Endothelial cell of umbilical vein (primary cell): Measurements from ENCODE around the gene SLC15A3. TPM values are rescaled to one million over a fixed set of nuclear protein-coding genes. Genes with fewer than 3 reads are reported as not detected.

Source experiments
- BruUV-seq: library from RNA; stranded (reverse); fragments of 400-500 nt; replicated peaks from 2 replicates; lab custom pipeline; 2021; lab: Mats Ljungman, UMichigan
- CTCF ChIA-PET: fragments of 300-600, 350-600 bp; sonication (Branson Sonifier 250); formaldehyde crosslinking; loops from one replicate; lab custom pipeline; 2021; ENCODE audit warnings: antibody characterized with exemption, inconsistent platforms; lab: Charles Lee
- POLR2A ChIA-PET: fragments of 300-600, 350-600 bp; sonication (Branson Sonifier 250); formaldehyde crosslinking; loops from one replicate; lab custom pipeline; 2021; ENCODE audit warnings: antibody characterized with exemption, inconsistent platforms; lab: Charles Lee
- DNase-seq: peaks from one replicate; pipeline ENCODE4 v3.0.0-alpha.2; 2011; ENCODE audit warnings: low read depth, low spot score
- FAIRE-seq: peaks from 2 replicates; lab custom pipeline; 2011; peaks lifted over from hg19 to GRCh38; lab: Jason Lieb, UNC
- H2AFZ ChIP-seq: 2 replicates; pipeline ENCODE4 v1.6.0; 2012; ENCODE audit warnings: low read depth, low read length, control low read depth, inconsistent platforms
- H3K27ac ChIP-seq: 2 replicates; pipeline ENCODE4 v1.5.1; 2011; ENCODE audit warnings: low read depth, mild to moderate bottlenecking, control low read depth, low read length, moderate library complexity; ENCODE audit not compliant: insufficient read depth
- H3K27me3 ChIP-seq, 2 experiments: 2 replicates each; pipeline versions ENCODE4 v1.6.0 to v1.6.1; 2011; ENCODE audit warnings: low read length in 2 of 2, mixed read lengths in 1 of 2; ENCODE audit not compliant: control insufficient read depth in 2 of 2, insufficient read depth in 2 of 2
- H3K36me3 ChIP-seq, 2 experiments: 2 replicates in 1 of 2; 3 replicates in 1 of 2; pipeline ENCODE4 v1.5.1; 2011; ENCODE audit warnings: low read length in 2 of 2, mild to moderate bottlenecking in 1 of 2, moderate library complexity in 1 of 2; ENCODE audit not compliant: control insufficient read depth in 2 of 2, insufficient read depth in 2 of 2; ENCODE audit errors: extremely low read depth in 1 of 2
- H3K4me1 ChIP-seq: 3 replicates; pipeline ENCODE4 v1.5.1; 2011; ENCODE audit warnings: mild to moderate bottlenecking, low read length; ENCODE audit not compliant: control insufficient read depth, insufficient read depth; ENCODE audit errors: extremely low read depth
- H3K4me2 ChIP-seq: 2 replicates; pipeline ENCODE4 v1.6.1; 2011; ENCODE audit warnings: low read length, control low read depth, mixed read lengths; ENCODE audit not compliant: insufficient read depth
- H3K4me3 ChIP-seq, 3 experiments: fragments of 200-600 bp in 1 of 3; sonication (generic), shearing (Covaris generic) in 1 of 3; replicated peaks in 1 of 3; 2 replicates each; pipeline ENCODE4 v1.5.1; 2011 to 2016; ENCODE audit warnings: control low read depth in 3 of 3, low read length in 3 of 3, mild to moderate bottlenecking in 2 of 3, inconsistent platforms in 1 of 3, low read depth in 1 of 3, moderate library complexity in 1 of 3; ENCODE audit not compliant: insufficient read depth in 1 of 3
- H3K79me2 ChIP-seq: 2 replicates; pipeline ENCODE4 v1.6.0; 2012; ENCODE audit warnings: low read length, inconsistent platforms; ENCODE audit not compliant: control insufficient read depth, insufficient read depth
- H3K9ac ChIP-seq: replicated peaks from 2 replicates; pipeline ENCODE3; 2011; ENCODE audit warnings: low read length, control low read depth; ENCODE audit not compliant: insufficient read depth; ENCODE audit errors: extremely low read depth
- H3K9me1 ChIP-seq: replicated peaks from 3 replicates; pipeline ENCODE4 v1.6.0; 2011; ENCODE audit warnings: mild to moderate bottlenecking, low read length; ENCODE audit not compliant: control insufficient read depth, insufficient read depth; ENCODE audit errors: extremely low read depth
- H3K9me3 ChIP-seq: replicated peaks from 2 replicates; pipeline ENCODE4 v1.5.1; 2012; ENCODE audit warnings: low read length, inconsistent platforms; ENCODE audit not compliant: control insufficient read depth, insufficient read depth
- H4K20me1 ChIP-seq: replicated peaks from 2 replicates; pipeline ENCODE3; 2011; ENCODE audit warnings: mild to moderate bottlenecking, low read length; ENCODE audit not compliant: control insufficient read depth, insufficient read depth; ENCODE audit errors: extremely low read depth
- EZH2 ChIP-seq: IDR thresholded peaks from 2 replicates; pipeline ENCODE4 v1.6.1; 2012; ENCODE audit warnings: borderline replicate concordance, low read depth, mild to moderate bottlenecking, moderate library complexity, low read length, inconsistent platforms; ENCODE audit not compliant: severe bottlenecking
- FOS ChIP-seq: IDR thresholded peaks from 2 replicates; pipeline ENCODE4 v1.6.1; 2011; ENCODE audit warnings: mild to moderate bottlenecking, low read length, moderate library complexity, borderline replicate concordance; ENCODE audit not compliant: insufficient read depth
- GATA2 ChIP-seq: IDR thresholded peaks from 2 replicates; pipeline ENCODE4 v1.7.0; 2011; ENCODE audit warnings: low read depth, mild to moderate bottlenecking, moderate library complexity, mixed read lengths, low read length; ENCODE audit not compliant: insufficient read length, insufficient read depth
- JUN ChIP-seq: IDR thresholded peaks from 2 replicates; pipeline ENCODE4 v1.6.1; 2011; ENCODE audit warnings: borderline replicate concordance, low read depth; ENCODE audit not compliant: insufficient read length, insufficient read depth
- MYC ChIP-seq: IDR thresholded peaks from one replicate; pipeline ENCODE4 v1.6.1; 2011; ENCODE audit warnings: mild to moderate bottlenecking, low read depth, low read length
- dilution Hi-C: fragments of 300-500 bp; cut with MboI; formaldehyde crosslinking; loops from one replicate; pipeline ENCODE4 v1.15.0; 2019; ENCODE audit warnings: low sequenced_read_pairs; ENCODE audit not compliant: extremely low pct_ligation_motif_present
- intact Hi-C: fragments of 100-400 bp; cut with micrococcal nuclease; formaldehyde crosslinking; loops from one replicate; pipeline ENCODE4 v1.10.0; 2022
- polyA plus RNA-seq, 4 experiments: library from polyadenylated mRNA; depleted of rRNA in 3 of 4; stranded (reverse) in 3 of 4; unstranded in 1 of 4; fragments of >200 nt; gene quantifications; 2 replicates each; pipeline versions ENCODE4 v1.2.1 to v1.2.3, GENCODE V29; 2011 to 2012; ENCODE audit warnings: missing spikeins in 1 of 4
- total RNA-seq: library from RNA; stranded (reverse); gene quantifications from 2 replicates; pipeline ENCODE4 v1.2.3, GENCODE V29; 2021
- TF ChIP-seq, protein P1 (sequence below), 2 donors: IDR thresholded peaks; 1 replicate in 1 of 2; 2 replicates in 1 of 2; pipeline ENCODE4 v1.5.1; 2011; ENCODE audit warnings: low read length in 2 of 2, mild to moderate bottlenecking in 2 of 2, moderate library complexity in 2 of 2, control low read depth in 1 of 2, inconsistent platforms in 1 of 2, low read depth in 1 of 2; ENCODE audit not compliant: insufficient read depth in 1 of 2; ENCODE audit errors: extremely low read depth in 1 of 2

SLC15A3 gene
- total and polyA plus RNA-seq, 2 donors (not counting 3 experiments of a cell fraction or from before 2014, with no cell fraction given) = 3.3 to 4.4 TPM

DNA sequence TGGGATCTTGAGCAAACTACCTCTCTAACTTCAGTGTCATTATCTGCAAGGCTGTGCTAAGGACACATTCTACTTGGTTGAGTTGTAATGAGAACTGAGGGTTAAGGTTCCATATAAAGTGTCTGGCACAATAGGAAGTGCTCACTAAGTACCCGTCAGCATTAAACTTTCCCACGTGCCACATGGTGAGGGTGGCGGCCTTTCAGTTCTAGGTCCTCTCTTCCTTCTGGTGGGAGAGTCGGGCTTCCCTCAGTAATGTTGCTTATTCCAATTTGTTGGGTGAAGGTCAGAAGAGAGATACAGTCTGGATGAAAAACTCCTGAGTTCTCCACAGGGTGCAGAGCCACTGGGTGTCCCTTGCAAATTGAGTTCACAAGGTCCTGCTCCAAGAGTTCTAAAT lies 14.9 kb upstream of the SLC15A3 start:
- BruUV-seq = no TSS peak
- Histone ChIP-seq H3K27ac (no peak overlapping the region), H4K20me1 (no peaks in the 10 kb centered on the region), H3K9me1 (no peaks in the 10 kb centered on the region), H3K79me2 (no peaks in the 10 kb centered on the region), H3K4me2 (no peak overlapping the region), H3K9ac (no peak overlapping the region), H3K27me3 (peaks cover 2 to 14% of the 10 kb centered on the region in 2 experiments), H3K36me3 (no peaks in the 10 kb centered on the region), H3K4me1 (no peaks in the 10 kb centered on the region), H3K9me3 (no peaks in the 10 kb centered on the region), H2AFZ (no peak overlapping the region), H3K4me3 (no peak overlapping the region)
- DNase-seq (no peak), FAIRE-seq (no peak)
- intact Hi-C loops = no loop called here
- CTCF ChIA-PET = interaction anchor here (1.0 kb wide), 1 partner anchor 207 kb away, joined by 3 read pairs; no protein-coding TSS in a partner anchor
- dilution Hi-C loops = no loop called here
- POLR2A ChIA-PET = no interaction called here
- TF ChIP-seq GATA2 (no peak), MYC (no peak), FOS (no peak), JUN (no peak), EZH2 (no peak)
- TF ChIP-seq, protein P1, sequence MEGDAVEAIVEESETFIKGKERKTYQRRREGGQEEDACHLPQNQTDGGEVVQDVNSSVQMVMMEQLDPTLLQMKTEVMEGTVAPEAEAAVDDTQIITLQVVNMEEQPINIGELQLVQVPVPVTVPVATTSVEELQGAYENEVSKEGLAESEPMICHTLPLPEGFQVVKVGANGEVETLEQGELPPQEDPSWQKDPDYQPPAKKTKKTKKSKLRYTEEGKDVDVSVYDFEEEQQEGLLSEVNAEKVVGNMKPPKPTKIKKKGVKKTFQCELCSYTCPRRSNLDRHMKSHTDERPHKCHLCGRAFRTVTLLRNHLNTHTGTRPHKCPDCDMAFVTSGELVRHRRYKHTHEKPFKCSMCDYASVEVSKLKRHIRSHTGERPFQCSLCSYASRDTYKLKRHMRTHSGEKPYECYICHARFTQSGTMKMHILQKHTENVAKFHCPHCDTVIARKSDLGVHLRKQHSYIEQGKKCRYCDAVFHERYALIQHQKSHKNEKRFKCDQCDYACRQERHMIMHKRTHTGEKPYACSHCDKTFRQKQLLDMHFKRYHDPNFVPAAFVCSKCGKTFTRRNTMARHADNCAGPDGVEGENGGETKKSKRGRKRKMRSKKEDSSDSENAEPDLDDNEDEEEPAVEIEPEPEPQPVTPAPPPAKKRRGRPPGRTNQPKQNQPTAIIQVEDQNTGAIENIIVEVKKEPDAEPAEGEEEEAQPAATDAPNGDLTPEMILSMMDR (IDR thresholded peaks at IDR 0.05; ENCODE audit: extremely low read depth in 1 of 2, insufficient read depth in 1 of 2, low read depth in 1 of 2, low read length in 2 of 2) = no peak
